ENCODE measurements around the gene SRRM5. TPM values are rescaled to one million over a fixed set of nuclear protein-coding genes. Genes with fewer than 3 reads are reported as not detected.

The SRRM5 gene
- total and polyA plus RNA-seq, 7 donors, result 0.27 to 1.1 (median 0.51) TPM; not detected in 3

GRCh38 chr19:43660301-43660970 lies 48.5 kb downstream of the SRRM5 start:
- intact Hi-C loops (cut with DNase I), result no loop called here
- H3K4me3 ChIP-seq, result no peak overlapping the region
- peaks cover 0 to 3% (median under 1%) of the 10 kb centered on the region in 4 donors for H3K9me3 ChIP-seq
- H3K27me3 ChIP-seq, result no peaks in the 10 kb centered on the region
- peaks cover 0 to 4% (median 1%) of the 10 kb centered on the region in 4 donors for H3K36me3 ChIP-seq
- no peak overlapping the region for H3K27ac ChIP-seq
- no peak for DNase-seq
- 91 to 92% methylated on average over 7 of the region's 7 CpGs for WGBS, 2 donors
- TF ChIP-seq CTCF (IDR thresholded peaks at IDR 0.05), result no peak
- no peak for TF ChIP-seq POLR2AphosphoS5 (IDR thresholded peaks at IDR 0.05)
- TF ChIP-seq POLR2A (IDR thresholded peaks at IDR 0.05), result no peak
- no peak for TF ChIP-seq EP300 (IDR thresholded peaks at IDR 0.05)
- no peaks in the 10 kb centered on the region for H3K4me1 ChIP-seq

- Histone ChIP-seq H3K27ac (no peak overlapping the region), H3K36me3 (peaks cover 0 to under 1% (median 0%) of the 10 kb centered on the region in 4 donors), H3K4me3 (no peak overlapping the region), H3K4me1 (no peaks in the 10 kb centered on the region), H3K9me3 (peaks cover 0 to 3% (median under 1%) of the 10 kb centered on the region in 4 donors), H3K27me3 (no peaks in the 10 kb centered on the region)
- DNase-seq, result no peak
- 97 to 98% methylated on average over 6 of the region's 6 CpGs for WGBS, 2 donors
- intact Hi-C loops (cut with DNase I), result no loop called here
- TF ChIP-seq POLR2A (IDR thresholded peaks at IDR 0.05) (no peak), CTCF (IDR thresholded peaks at IDR 0.05) (no peak), POLR2AphosphoS5 (IDR thresholded peaks at IDR 0.05) (no peak), EP300 (IDR thresholded peaks at IDR 0.05) (no peak)
Observed at GRCh38 chr19:43660971-43661360, 49.1 kb downstream of the SRRM5 start.

- DNase-seq, result no peak
- intact Hi-C loops (cut with DNase I), result no loop called here
- whole genome bisulfite sequencing, 2 donors, result 92 to 94% methylated on average over 6 of the region's 6 CpGs
- no peak for TF ChIP-seq EP300 (IDR thresholded peaks at IDR 0.05)
- TF ChIP-seq CTCF (IDR thresholded peaks at IDR 0.05), result no peak
- TF ChIP-seq POLR2AphosphoS5 (IDR thresholded peaks at IDR 0.05), result no peak
- no peak for TF ChIP-seq POLR2A (IDR thresholded peaks at IDR 0.05)
- Histone ChIP-seq H3K4me1 (peaks cover 0 to 3% (median 2%) of the 10 kb centered on the region in 4 donors), H3K27ac (no peak overlapping the region), H3K4me3 (no peak overlapping the region), H3K27me3 (no peaks in the 10 kb centered on the region), H3K9me3 (peaks cover 0 to 3% (median 0%) of the 10 kb centered on the region in 4 donors), H3K36me3 (no peaks in the 10 kb centered on the region)
Observed at GRCh38 chr19:43662487-43662886, 50.6 kb downstream of the SRRM5 start.

- no peak overlapping the region for H3K27ac ChIP-seq
- WGBS, 2 donors, result 35 to 78% methylated on average over 7 of the region's 7 CpGs
- H3K9me3 ChIP-seq, result no peaks in the 10 kb centered on the region
- DNase-seq, result no peak
- no peak overlapping the region for H3K4me3 ChIP-seq
- no peaks in the 10 kb centered on the region for H3K36me3 ChIP-seq
- H3K27me3 ChIP-seq, result no peaks in the 10 kb centered on the region
- intact Hi-C loops (cut with DNase I), result no loop called here
- H3K4me1 ChIP-seq, result peaks cover 0 to 9% (median 8%) of the 10 kb centered on the region in 4 donors
- no peak for TF ChIP-seq CTCF (IDR thresholded peaks at IDR 0.05)
- TF ChIP-seq POLR2AphosphoS5 (IDR thresholded peaks at IDR 0.05), result no peak
- TF ChIP-seq EP300 (IDR thresholded peaks at IDR 0.05), result no peak
- TF ChIP-seq POLR2A (IDR thresholded peaks at IDR 0.05), result no peak
Observed at GRCh38 chr19:43664018-43664417, 52.1 kb downstream of the SRRM5 start.

Small RNA genes within 50 kb of the gene (small RNA-seq; reads per million reads assigned to genes)
- 0 reads per million in 3 donors for gene RN7SL368P

Other genes with a start within 250 kb of the SRRM5 start
- not detected for gene TEX101, start 197.2 kb upstream of the SRRM5 start, total RNA-seq
- gene TEX101, start 197.2 kb upstream of the SRRM5 start, polyA plus RNA-seq, result under 1 TPM in 1 of 3 donors, not detected in 2; 0.22 TPM
- 1 to 10 TPM in 3 of 4 donors, not detected in 1; 1.2 to 1.8 (median 1.8) TPM for gene LYPD3, start 146.5 kb upstream of the SRRM5 start, total RNA-seq
- 1 to 10 TPM in 1 of 3 donors, under 1 TPM in 2; 0.46 to 1.6 (median 0.60) TPM for gene LYPD3, start 146.5 kb upstream of the SRRM5 start, polyA plus RNA-seq
- gene PHLDB3, start 107.3 kb upstream of the SRRM5 start, total RNA-seq, result 10 to 100 TPM in 2 of 4 donors, 1 to 10 TPM in 2; 5.7 to 12.5 (median 10.1) TPM
- 10 to 100 TPM in 1 of 3 donors, 1 to 10 TPM in 2; 6.5 to 16.0 (median 9.0) TPM for gene PHLDB3, start 107.3 kb upstream of the SRRM5 start, polyA plus RNA-seq
- 10 to 100 TPM; 40.7 to 57.9 (median 52.1) TPM for gene ETHE1, start 84.9 kb upstream of the SRRM5 start, total RNA-seq
- gene ETHE1, start 84.9 kb upstream of the SRRM5 start, polyA plus RNA-seq, result 100 to 1,000 TPM; 429 to 575 (median 512) TPM
- gene ZNF575, start 78.9 kb upstream of the SRRM5 start, total RNA-seq, result under 1 TPM in 1 of 4 donors, not detected in 3; 0.14 TPM
- gene ZNF575, start 78.9 kb upstream of the SRRM5 start, polyA plus RNA-seq, result 1 to 10 TPM; 4.0 to 4.2 (median 4.2) TPM
- gene XRCC1, start 36.6 kb upstream of the SRRM5 start, total RNA-seq, result 10 to 100 TPM; 15.1 to 31.8 (median 24.0) TPM
- gene XRCC1, start 36.6 kb upstream of the SRRM5 start, polyA plus RNA-seq, result 10 to 100 TPM in 2 of 3 donors, 1 to 10 TPM in 1; 8.8 to 19.9 (median 10.2) TPM
- 10 to 100 TPM in 3 of 4 donors, 1 to 10 TPM in 1; 6.6 to 21.0 (median 13.3) TPM for gene PINLYP, start 36.3 kb upstream of the SRRM5 start, total RNA-seq
- 10 to 100 TPM in 1 of 3 donors, 1 to 10 TPM in 2; 1.4 to 10.8 (median 3.7) TPM for gene PINLYP, start 36.3 kb upstream of the SRRM5 start, polyA plus RNA-seq
- gene IRGQ, start 16.0 kb upstream of the SRRM5 start, total RNA-seq, result 10 to 100 TPM; 13.5 to 24.4 (median 18.8) TPM
- 1 to 10 TPM; 3.9 to 7.6 (median 4.2) TPM for gene IRGQ, start 16.0 kb upstream of the SRRM5 start, polyA plus RNA-seq
- gene ZNF576, start 15.5 kb upstream of the SRRM5 start, total RNA-seq, result 10 to 100 TPM; 12.1 to 23.3 (median 14.8) TPM
- gene ZNF576, start 15.5 kb upstream of the SRRM5 start, polyA plus RNA-seq, result 10 to 100 TPM; 15.0 to 21.5 (median 19.8) TPM
- 10 to 100 TPM; 22.5 to 39.6 (median 35.6) TPM for gene ZNF428, start 7.5 kb downstream of the SRRM5 start, total RNA-seq
- gene ZNF428, start 7.5 kb downstream of the SRRM5 start, polyA plus RNA-seq, result 10 to 100 TPM; 18.0 to 40.2 (median 33.6) TPM
- 10 to 100 TPM; 16.4 to 21.7 (median 19.7) TPM for gene CADM4, start 27.8 kb downstream of the SRRM5 start, total RNA-seq
- 1 to 10 TPM in 2 of 3 donors, under 1 TPM in 1; 0.92 to 5.7 (median 1.2) TPM for gene CADM4, start 27.8 kb downstream of the SRRM5 start, polyA plus RNA-seq
- 10 to 100 TPM in 2 of 4 donors, 1 to 10 TPM in 2; 3.2 to 15.5 (median 9.8) TPM for gene PLAUR, start 58.1 kb downstream of the SRRM5 start, total RNA-seq
- 10 to 100 TPM; 18.6 to 69.2 (median 53.9) TPM for gene PLAUR, start 58.1 kb downstream of the SRRM5 start, polyA plus RNA-seq
- gene IRGC, start 104.0 kb downstream of the SRRM5 start, total RNA-seq, result not detected
- not detected for gene IRGC, start 104.0 kb downstream of the SRRM5 start, polyA plus RNA-seq
- 10 to 100 TPM in 3 of 4 donors, 1 to 10 TPM in 1; 5.6 to 25.2 (median 13.8) TPM for gene SMG9, start 142.9 kb downstream of the SRRM5 start, total RNA-seq
- gene SMG9, start 142.9 kb downstream of the SRRM5 start, polyA plus RNA-seq, result 10 to 100 TPM in 1 of 3 donors, 1 to 10 TPM in 2; 6.2 to 36.5 (median 8.4) TPM
- 1 to 10 TPM in 3 of 4 donors, under 1 TPM in 1; 0.71 to 3.3 (median 1.9) TPM for gene KCNN4, start 168.9 kb downstream of the SRRM5 start, total RNA-seq
- 10 to 100 TPM in 1 of 3 donors, 1 to 10 TPM in 2; 3.7 to 48.7 (median 6.0) TPM for gene KCNN4, start 168.9 kb downstream of the SRRM5 start, polyA plus RNA-seq
- gene LYPD5, start 190.4 kb downstream of the SRRM5 start, total RNA-seq, result 1 to 10 TPM in 3 of 4 donors, under 1 TPM in 1; 0.83 to 6.8 (median 1.5) TPM
- gene LYPD5, start 190.4 kb downstream of the SRRM5 start, polyA plus RNA-seq, result 10 to 100 TPM in 1 of 3 donors, 1 to 10 TPM in 1, under 1 TPM in 1; 0.60 to 10.6 (median 2.1) TPM
- gene ZNF283, start 215.2 kb downstream of the SRRM5 start, total RNA-seq, result 10 to 100 TPM; 10.7 to 14.9 (median 12.4) TPM
- gene ZNF283, start 215.2 kb downstream of the SRRM5 start, polyA plus RNA-seq, result 1 to 10 TPM; 1.2 to 3.2 (median 2.1) TPM